Measurements from ENCODE around the gene SPHK1.

GRCh38 chr17:76397184-76397583, 12.8 kb downstream of the SPHK1 start:
- TF ChIP-seq POLR2AphosphoS5 (IDR thresholded peaks at IDR 0.05; ENCODE audit: low read depth, low read length) (no peak), CTCF (IDR thresholded peaks at IDR 0.05) (no peak), EP300 (IDR thresholded peaks at IDR 0.05; ENCODE audit: borderline replicate concordance in 1 of 2, low read depth in 1 of 2, low read length in 1 of 2) (no peak), EZH2phosphoT487 (IDR thresholded peaks at IDR 0.05; ENCODE audit: borderline replicate concordance, low read depth) (no peak), NRF1 (IDR thresholded peaks at IDR 0.05; ENCODE audit: low read depth, low read length) (no peak), REST (IDR thresholded peaks at IDR 0.05; ENCODE audit: low read depth, low read length) (no peak), FOXM1 (IDR thresholded peaks at IDR 0.05; ENCODE audit: low read depth) (no peak)
